Measurements from ENCODE around the gene CRTC2. TPM values are rescaled to one million over a fixed set of nuclear protein-coding genes. Genes with fewer than 3 reads are reported as not detected.

CRTC2 gene
- total RNA-seq, 1 experiment from 2014 or later: 33.8 TPM

DNA sequence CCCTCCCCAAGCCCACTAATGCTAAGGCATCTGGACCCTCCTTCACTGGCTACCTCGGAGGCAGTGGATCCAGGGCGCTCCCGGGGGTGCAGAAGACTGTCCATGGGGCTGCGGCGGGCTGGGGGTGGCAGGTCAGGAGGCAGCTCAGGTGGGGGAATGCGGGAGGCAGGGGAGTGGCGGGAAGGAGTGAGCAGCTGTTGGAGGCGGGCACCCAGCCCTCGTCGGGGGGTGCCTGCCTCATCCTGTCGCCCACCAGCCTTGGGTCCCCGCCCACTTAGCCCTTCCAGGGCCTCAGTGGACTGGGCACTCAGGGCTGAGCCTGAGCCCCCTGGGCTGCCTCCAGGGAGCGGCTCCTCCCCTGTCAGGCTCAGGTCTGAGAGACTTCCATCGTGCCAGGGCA is 25.0 kb downstream of the CRTC2 start:
- Histone ChIP-seq H3K27me3 (ENCODE audit: insufficient read depth, low read length) (no peaks in the 10 kb centered on the region), H3K9ac (ENCODE audit: low read length) (no peak overlapping the region), H3K4me2 (ENCODE audit: low read length) (no peak overlapping the region), H3K36me3 (ENCODE audit: control insufficient read depth in 1 of 2, insufficient read depth in 2 of 2, low read length in 2 of 2) (peaks cover 13 to 22% of the 10 kb centered on the region in 2 experiments; a peak in 3 of 4 replicates), H3K4me1 (ENCODE audit: control insufficient read depth in 1 of 2, insufficient read depth in 2 of 2, low read length in 2 of 2) (no peaks in the 10 kb centered on the region), H2AFZ (ENCODE audit: low read depth, low read length, poor library complexity, severe bottlenecking) (no peak overlapping the region), H4K20me1 (ENCODE audit: insufficient read depth) (no peaks in the 10 kb centered on the region), H3K27ac (ENCODE audit: low read depth, low read length) (no peak overlapping the region), H3K9me3 (ENCODE audit: control insufficient read depth in 1 of 2, insufficient read depth in 1 of 2, low read depth in 1 of 2, low read length in 2 of 2) (no peaks in the 10 kb centered on the region), H3K4me3 (replicated peaks in 1 of 2; ENCODE audit: low read depth in 1 of 2, low read length in 2 of 2) (no peak overlapping the region), H3K9me2 (ENCODE audit: insufficient read depth) (no peaks in the 10 kb centered on the region), H3K79me2 (ENCODE audit: insufficient read depth, low read length) (no peaks in the 10 kb centered on the region)
- TF ChIP-seq ZFX (IDR thresholded peaks at IDR 0.05) (no peak), JUND (IDR thresholded peaks at IDR 0.05) (no peak), RAD21 (IDR thresholded peaks at IDR 0.05; ENCODE audit: low read depth) (no peak), FOSL1 (IDR thresholded peaks at IDR 0.05; ENCODE audit: low read depth) (no peak), SP1 (IDR thresholded peaks at IDR 0.05; ENCODE audit: low read depth) (no peak), SRF (IDR thresholded peaks at IDR 0.05; ENCODE audit: low read depth) (no peak), EGR1 (IDR thresholded peaks at IDR 0.05; ENCODE audit: low read depth) (no peak), ELF1 (IDR thresholded peaks at IDR 0.05; ENCODE audit: borderline replicate concordance, low read depth) (no peak)
- TF ChIP-seq, protein P1, sequence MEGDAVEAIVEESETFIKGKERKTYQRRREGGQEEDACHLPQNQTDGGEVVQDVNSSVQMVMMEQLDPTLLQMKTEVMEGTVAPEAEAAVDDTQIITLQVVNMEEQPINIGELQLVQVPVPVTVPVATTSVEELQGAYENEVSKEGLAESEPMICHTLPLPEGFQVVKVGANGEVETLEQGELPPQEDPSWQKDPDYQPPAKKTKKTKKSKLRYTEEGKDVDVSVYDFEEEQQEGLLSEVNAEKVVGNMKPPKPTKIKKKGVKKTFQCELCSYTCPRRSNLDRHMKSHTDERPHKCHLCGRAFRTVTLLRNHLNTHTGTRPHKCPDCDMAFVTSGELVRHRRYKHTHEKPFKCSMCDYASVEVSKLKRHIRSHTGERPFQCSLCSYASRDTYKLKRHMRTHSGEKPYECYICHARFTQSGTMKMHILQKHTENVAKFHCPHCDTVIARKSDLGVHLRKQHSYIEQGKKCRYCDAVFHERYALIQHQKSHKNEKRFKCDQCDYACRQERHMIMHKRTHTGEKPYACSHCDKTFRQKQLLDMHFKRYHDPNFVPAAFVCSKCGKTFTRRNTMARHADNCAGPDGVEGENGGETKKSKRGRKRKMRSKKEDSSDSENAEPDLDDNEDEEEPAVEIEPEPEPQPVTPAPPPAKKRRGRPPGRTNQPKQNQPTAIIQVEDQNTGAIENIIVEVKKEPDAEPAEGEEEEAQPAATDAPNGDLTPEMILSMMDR (IDR thresholded peaks at IDR 0.05 in 2 of 3, conservative IDR thresholded peaks at IDR 0.05 in 1 of 3; ENCODE audit: borderline replicate concordance in 1 of 3, insufficient read depth in 1 of 3, low read depth in 2 of 3, low read length in 2 of 3): no peak
- ChIA-PET CTCF (no interaction called here), RAD21 (ENCODE audit: low non-redundant PET in 1 of 2, low total read pairs in 2 of 2, uncharacterized antibody in 2 of 2, unreplicated experiment in 2 of 2) (no interaction called here), POLR2A (no interaction called here)
- intact Hi-C loops (cut with micrococcal nuclease): no loop called here
- no peak for ATAC-seq
- no TSS peak for BruUV-seq (replicated peaks)
- DNase-seq (ENCODE audit: low read depth, low spot score): no peak
